GM04504 (cell line): ENCODE data around the gene LRRTM3.
A peak's percentile ranks its signal among the peaks of the same experiment; 100 is the strongest.

Experiments
- DNase-seq: peaks from one replicate; pipeline ENCODE4 v3.0.0-alpha.2; 2012; ENCODE audit warnings: low read depth

LRRTM3 gene

GRCh38 chr10:66925896-66926715, at the start of gene LRRTM3:
LRRTM3 (plus strand) TSS chr10:66926036.
- peak; percentile 55 for DNase-seq

GRCh38 chr10:66877361-66877760, 48.5 kb upstream of the LRRTM3 start:
- DNase-seq, result no peak

- no peak for DNase-seq
These were observed 45.5 kb upstream of the LRRTM3 start for GRCh38 chr10:66880292-66880691.

GRCh38 chr10:66880826-66881225, 45.0 kb upstream of the LRRTM3 start:
- DNase-seq, result no peak

- no peak for DNase-seq
These were observed 44.0 kb upstream of the LRRTM3 start for GRCh38 chr10:66881814-66882213.

GRCh38 chr10:66882271-66882670, 43.6 kb upstream of the LRRTM3 start:
- DNase-seq, result no peak

- DNase-seq, result no peak
These were observed 39.0 kb upstream of the LRRTM3 start for GRCh38 chr10:66886848-66887247.

- no peak for DNase-seq
These were observed 37.6 kb upstream of the LRRTM3 start for GRCh38 chr10:66888237-66888636.

GRCh38 chr10:66892871-66893270, 33.0 kb upstream of the LRRTM3 start:
- DNase-seq, result no peak

GRCh38 chr10:66910671-66911070, 15.2 kb upstream of the LRRTM3 start:
- DNase-seq, result no peak

GRCh38 chr10:66916030-66916429, 9.8 kb upstream of the LRRTM3 start:
- no peak for DNase-seq

- DNase-seq, result no peak
These were observed 8.7 kb upstream of the LRRTM3 start for GRCh38 chr10:66917104-66917503.

- DNase-seq, result no peak
These were observed 6.6 kb upstream of the LRRTM3 start for GRCh38 chr10:66919248-66919647.

- no peak for DNase-seq
These were observed 1.0 kb upstream of the LRRTM3 start for GRCh38 chr10:66924674-66925345.

GRCh38 chr10:66925373-66925772, 463 bp upstream of the LRRTM3 start:
- no peak for DNase-seq

- no peak for DNase-seq
These were observed 1.0 kb downstream of the LRRTM3 start for GRCh38 chr10:66926841-66927240.

- DNase-seq, result no peak
These were observed 1.6 kb downstream of the LRRTM3 start for GRCh38 chr10:66927251-66927935.

- DNase-seq, result no peak
These were observed 2.3 kb downstream of the LRRTM3 start for GRCh38 chr10:66927971-66928770.

GRCh38 chr10:66928776-66929175, 2.9 kb downstream of the LRRTM3 start:
- no peak for DNase-seq

GRCh38 chr10:66929375-66929774, 3.5 kb downstream of the LRRTM3 start:
- DNase-seq, result no peak

- peak; percentile 36 for DNase-seq
These were observed 5.6 kb downstream of the LRRTM3 start for GRCh38 chr10:66931340-66931948.

GRCh38 chr10:66931949-66932343, 6.1 kb downstream of the LRRTM3 start:
- no peak for DNase-seq
